ENCODE measurements around the gene TMCC2.

GRCh38 chr1:205306929-205307566 lies 79.3 kb downstream of the TMCC2 start:
- TF ChIP-seq, protein P1, sequence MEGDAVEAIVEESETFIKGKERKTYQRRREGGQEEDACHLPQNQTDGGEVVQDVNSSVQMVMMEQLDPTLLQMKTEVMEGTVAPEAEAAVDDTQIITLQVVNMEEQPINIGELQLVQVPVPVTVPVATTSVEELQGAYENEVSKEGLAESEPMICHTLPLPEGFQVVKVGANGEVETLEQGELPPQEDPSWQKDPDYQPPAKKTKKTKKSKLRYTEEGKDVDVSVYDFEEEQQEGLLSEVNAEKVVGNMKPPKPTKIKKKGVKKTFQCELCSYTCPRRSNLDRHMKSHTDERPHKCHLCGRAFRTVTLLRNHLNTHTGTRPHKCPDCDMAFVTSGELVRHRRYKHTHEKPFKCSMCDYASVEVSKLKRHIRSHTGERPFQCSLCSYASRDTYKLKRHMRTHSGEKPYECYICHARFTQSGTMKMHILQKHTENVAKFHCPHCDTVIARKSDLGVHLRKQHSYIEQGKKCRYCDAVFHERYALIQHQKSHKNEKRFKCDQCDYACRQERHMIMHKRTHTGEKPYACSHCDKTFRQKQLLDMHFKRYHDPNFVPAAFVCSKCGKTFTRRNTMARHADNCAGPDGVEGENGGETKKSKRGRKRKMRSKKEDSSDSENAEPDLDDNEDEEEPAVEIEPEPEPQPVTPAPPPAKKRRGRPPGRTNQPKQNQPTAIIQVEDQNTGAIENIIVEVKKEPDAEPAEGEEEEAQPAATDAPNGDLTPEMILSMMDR (IDR thresholded peaks at IDR 0.05; ENCODE audit: control extremely low read depth in 1 of 3, insufficient read depth in 1 of 3, low read depth in 1 of 3, low read length in 3 of 3): no peak
- no peak for TF ChIP-seq EZH2 (IDR thresholded peaks at IDR 0.05; ENCODE audit: low read depth, low read length, severe bottlenecking)
- no peak for TF ChIP-seq EGR1 (IDR thresholded peaks at IDR 0.05; ENCODE audit: borderline replicate concordance, low read depth, low read length)
- no peak for TF ChIP-seq POLR2AphosphoS5 (IDR thresholded peaks at IDR 0.05; ENCODE audit: low read depth, low read length)
- TF ChIP-seq YY1 (IDR thresholded peaks at IDR 0.05; ENCODE audit: low read depth, low read length): no peak
- no peak for TF ChIP-seq NRF1 (IDR thresholded peaks at IDR 0.05; ENCODE audit: low read depth, low read length)
- no peak for TF ChIP-seq POLR2A (IDR thresholded peaks at IDR 0.05; ENCODE audit: control extremely low read depth in 1 of 2, low read depth in 2 of 2, low read length in 2 of 2)
- TF ChIP-seq ASH2L (IDR thresholded peaks at IDR 0.05; ENCODE audit: low read length): no peak
- no peak for TF ChIP-seq GABPA (IDR thresholded peaks at IDR 0.05; ENCODE audit: borderline replicate concordance, insufficient read depth, low read length)
- TF ChIP-seq TAF1 (IDR thresholded peaks at IDR 0.05; ENCODE audit: low read depth, low read length): no peak
- TF ChIP-seq EP300 (IDR thresholded peaks at IDR 0.05; ENCODE audit: borderline replicate concordance in 1 of 2, low read depth in 2 of 2, low read length in 2 of 2): no peak
- no peak for TF ChIP-seq BRCA1 (IDR thresholded peaks at IDR 0.05; ENCODE audit: low read depth, low read length)
- TF ChIP-seq, protein P2, sequence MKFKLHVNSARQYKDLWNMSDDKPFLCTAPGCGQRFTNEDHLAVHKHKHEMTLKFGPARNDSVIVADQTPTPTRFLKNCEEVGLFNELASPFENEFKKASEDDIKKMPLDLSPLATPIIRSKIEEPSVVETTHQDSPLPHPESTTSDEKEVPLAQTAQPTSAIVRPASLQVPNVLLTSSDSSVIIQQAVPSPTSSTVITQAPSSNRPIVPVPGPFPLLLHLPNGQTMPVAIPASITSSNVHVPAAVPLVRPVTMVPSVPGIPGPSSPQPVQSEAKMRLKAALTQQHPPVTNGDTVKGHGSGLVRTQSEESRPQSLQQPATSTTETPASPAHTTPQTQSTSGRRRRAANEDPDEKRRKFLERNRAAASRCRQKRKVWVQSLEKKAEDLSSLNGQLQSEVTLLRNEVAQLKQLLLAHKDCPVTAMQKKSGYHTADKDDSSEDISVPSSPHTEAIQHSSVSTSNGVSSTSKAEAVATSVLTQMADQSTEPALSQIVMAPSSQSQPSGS (IDR thresholded peaks at IDR 0.05; ENCODE audit: low read length): no peak

Measured in H1 (cell line).